Lung (tissue), 12 donors: Measurements from ENCODE around the gene TEAD1. TPM values are rescaled to one million over a fixed set of nuclear protein-coding genes. Genes with fewer than 3 reads are reported as not detected.

Source experiments
- ATAC-seq: fragments of 200-7000 bp; cut with Tn5 transposase; one replicate; pipeline ENCODE4 v1.9.1; 2020; ENCODE audit warnings: moderate number of reproducible peaks; ENCODE audit not compliant: insufficient read depth, low FRiP score
- DNase-seq, 3 donors: peaks; one replicate each; pipeline ENCODE4 v3.0.0-alpha.2; 2013 to 2017
- H3K27ac ChIP-seq, 2 donors: one replicate each; pipeline ENCODE4 v1.5.1; 2013; ENCODE audit warnings: mild to moderate bottlenecking in 2 of 2, moderate library complexity in 2 of 2, control low read depth in 1 of 2, inconsistent platforms in 1 of 2, low read depth in 1 of 2, low read length in 1 of 2
- H3K27me3 ChIP-seq, 3 donors: one replicate each; pipeline ENCODE4 v1.5.1; 2013; ENCODE audit warnings: low read length in 2 of 3; ENCODE audit not compliant: control insufficient read depth in 3 of 3, insufficient read depth in 3 of 3
- H3K36me3 ChIP-seq, 4 donors: one replicate each; pipeline ENCODE4 v1.5.1; 2013; ENCODE audit warnings: low read length in 4 of 4, mild to moderate bottlenecking in 1 of 4, moderate library complexity in 1 of 4; ENCODE audit not compliant: control insufficient read depth in 4 of 4, insufficient read depth in 4 of 4
- H3K4me1 ChIP-seq, 5 donors: one replicate each; pipeline ENCODE4 v1.5.1; 2013; ENCODE audit warnings: low read length in 5 of 5, mild to moderate bottlenecking in 2 of 5, moderate library complexity in 1 of 5; ENCODE audit not compliant: control insufficient read depth in 5 of 5, insufficient read depth in 5 of 5
- H3K4me3 ChIP-seq: one replicate; pipeline ENCODE4 v1.5.1; 2013; ENCODE audit warnings: mild to moderate bottlenecking, control low read depth, moderate library complexity
- H3K9ac ChIP-seq, 2 donors: one replicate each; pipeline ENCODE4 v1.5.1; 2013; ENCODE audit warnings: low read length in 2 of 2, control low read depth in 1 of 2; ENCODE audit not compliant: insufficient read depth in 1 of 2
- H3K9me3 ChIP-seq, 4 donors: one replicate each; pipeline ENCODE4 v1.5.1; 2013; ENCODE audit warnings: low read length in 3 of 4, mild to moderate bottlenecking in 1 of 4, moderate library complexity in 1 of 4; ENCODE audit not compliant: control insufficient read depth in 4 of 4, insufficient read depth in 3 of 4
- WGBS, 2 donors: extraction: QIAGEN DNeasy Blood & Tissue Kit; methylation state at CpG; one replicate each; pipeline ENCODE4 v1.1.7; 2013; 5-methylcytosine and 5-hydroxymethylcytosine counted together
- polyA plus RNA-seq, 2 donors: library from polyadenylated mRNA; stranded (reverse); fragments of 200-250 nt; gene quantifications; one replicate each; pipeline ENCODE4 v1.2.1, GENCODE V29; 2013
- total RNA-seq, 2 donors: library from RNA; depleted of rRNA in 1 of 2; stranded (reverse); fragments of >200 nt in 1 of 2; gene quantifications; one replicate each; pipeline ENCODE4 v1.2.1, GENCODE V29; 2014 to 2021
- TF ChIP-seq, protein P1 (sequence below): IDR thresholded peaks from 2 replicates; pipeline ENCODE4 v1.5.1; 2012; ENCODE audit warnings: mild to moderate bottlenecking; ENCODE audit errors: control extremely low read depth, extremely low read depth
- donor health status: control.
- donor health status: control.
- donor health status: Bipolar disorder and iron deficiency.
- donor health status: healthy.
- donor health status: DM: yes; HTN: yes; CAD: no.

The TEAD1 gene
- total and polyA plus RNA-seq, 4 donors = 7.7 to 141 (median 38.8) TPM

DNA sequence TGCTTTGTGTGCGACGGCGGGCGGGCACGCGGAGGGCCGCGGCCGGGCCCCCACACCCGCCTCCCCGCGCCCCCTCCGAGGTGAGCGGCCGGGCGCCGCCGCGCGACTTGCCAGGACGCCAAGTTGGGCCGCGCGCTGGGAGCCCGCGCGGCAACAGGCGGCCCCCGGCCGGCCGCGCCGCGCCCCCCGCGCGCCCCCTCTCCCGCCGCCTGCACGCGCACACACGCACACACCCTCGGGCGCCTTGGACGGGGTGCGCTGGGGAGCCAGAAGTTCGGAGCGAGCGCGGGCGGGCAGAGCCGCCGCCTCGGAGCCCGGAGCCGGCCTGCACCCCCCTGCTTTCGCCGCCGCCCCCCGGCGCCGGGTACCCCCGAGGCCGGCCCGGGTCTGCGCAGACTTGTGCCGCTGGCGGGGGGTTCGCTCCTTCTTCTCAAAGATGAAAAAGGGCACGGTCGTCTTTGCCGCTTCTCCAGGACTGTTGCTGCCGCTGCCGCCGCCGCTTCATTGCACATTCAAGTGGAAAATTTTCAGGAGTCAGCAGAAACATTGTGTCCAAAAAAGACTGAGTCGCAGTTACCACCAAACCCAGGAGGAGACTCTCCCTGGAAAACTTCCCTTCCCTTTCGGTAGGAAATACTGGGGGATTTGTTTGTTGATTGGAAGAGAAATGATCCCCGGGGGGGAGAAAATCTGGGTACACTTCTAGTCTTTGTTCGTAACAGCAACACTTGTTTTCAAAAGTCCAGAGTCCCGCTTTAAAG, 895 bp downstream of the TEAD1 start:
- H3K4me1 ChIP-seq = peaks cover 0 to 33% (median 12%) of the 10 kb centered on the region in 5 donors
- DNase-seq (peak; percentile 64 to 82 (median 79)), ATAC-seq (no peak)
- TF ChIP-seq, protein P1, sequence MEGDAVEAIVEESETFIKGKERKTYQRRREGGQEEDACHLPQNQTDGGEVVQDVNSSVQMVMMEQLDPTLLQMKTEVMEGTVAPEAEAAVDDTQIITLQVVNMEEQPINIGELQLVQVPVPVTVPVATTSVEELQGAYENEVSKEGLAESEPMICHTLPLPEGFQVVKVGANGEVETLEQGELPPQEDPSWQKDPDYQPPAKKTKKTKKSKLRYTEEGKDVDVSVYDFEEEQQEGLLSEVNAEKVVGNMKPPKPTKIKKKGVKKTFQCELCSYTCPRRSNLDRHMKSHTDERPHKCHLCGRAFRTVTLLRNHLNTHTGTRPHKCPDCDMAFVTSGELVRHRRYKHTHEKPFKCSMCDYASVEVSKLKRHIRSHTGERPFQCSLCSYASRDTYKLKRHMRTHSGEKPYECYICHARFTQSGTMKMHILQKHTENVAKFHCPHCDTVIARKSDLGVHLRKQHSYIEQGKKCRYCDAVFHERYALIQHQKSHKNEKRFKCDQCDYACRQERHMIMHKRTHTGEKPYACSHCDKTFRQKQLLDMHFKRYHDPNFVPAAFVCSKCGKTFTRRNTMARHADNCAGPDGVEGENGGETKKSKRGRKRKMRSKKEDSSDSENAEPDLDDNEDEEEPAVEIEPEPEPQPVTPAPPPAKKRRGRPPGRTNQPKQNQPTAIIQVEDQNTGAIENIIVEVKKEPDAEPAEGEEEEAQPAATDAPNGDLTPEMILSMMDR = no peak
- H3K4me3 ChIP-seq = peak overlapping the region; percentile 76
- H3K9me3 ChIP-seq = no peaks in the 10 kb centered on the region
- H3K27ac ChIP-seq = peak overlapping the region; percentile 92 to 93
- H3K9ac ChIP-seq = peak overlapping the region; percentile 67 to 94
- no peaks in the 10 kb centered on the region for H3K27me3 ChIP-seq
- WGBS, 2 donors = 2 to 6% methylated on average over 39 to 81 of the region's 81 CpGs
- peaks cover 0 to 4% (median 0%) of the 10 kb centered on the region in 4 donors for H3K36me3 ChIP-seq

DNA sequence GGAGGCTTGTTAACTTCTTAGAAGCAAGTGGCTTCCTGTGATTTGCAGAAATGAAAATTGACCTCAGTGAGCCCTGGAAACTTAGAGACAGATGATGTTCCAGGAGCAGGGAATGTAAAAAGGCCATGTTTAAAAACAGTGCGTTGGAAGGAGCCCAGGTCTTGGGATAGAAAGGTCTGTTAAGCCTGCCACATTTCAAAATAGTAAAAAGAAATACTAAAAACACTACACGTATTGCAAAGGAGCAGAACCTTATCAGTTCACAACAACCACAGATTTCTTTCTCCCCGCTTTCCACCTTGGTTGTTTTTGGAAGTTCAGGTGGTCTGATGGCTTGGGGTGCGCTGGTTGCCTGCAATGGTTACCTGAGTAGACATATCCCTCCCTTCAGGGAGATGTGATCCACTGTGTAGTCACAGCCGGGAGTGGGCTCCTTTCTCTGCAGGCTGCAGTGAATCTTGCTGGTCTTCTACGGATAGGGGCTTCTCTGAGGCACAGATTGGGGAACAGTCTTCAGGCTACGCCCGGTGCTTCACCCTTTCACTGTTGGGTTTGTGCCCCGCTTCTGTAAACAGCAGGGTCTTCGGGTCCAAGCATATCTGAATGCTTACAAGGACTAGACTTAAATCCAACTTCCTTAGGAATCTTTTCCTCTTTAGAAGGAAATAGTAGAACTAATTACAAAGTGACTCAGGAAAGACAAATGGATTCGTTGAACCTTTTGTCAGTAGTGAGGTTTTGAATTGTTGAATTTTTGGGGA, 1.9 kb downstream of the TEAD1 start:
- 13 to 16% methylated on average over 11 of the region's 11 CpGs for WGBS, 2 donors
- ATAC-seq (no peak), DNase-seq (peak; percentile 54 to 79 (median 76))
- Histone ChIP-seq H3K4me3 (peak overlapping the region; percentile 1), H3K9ac (peak overlapping the region; percentile 75 to 94), H3K27ac (peak overlapping the region; percentile 12 to 23), H3K4me1 (peaks cover 3 to 42% (median 20%) of the 10 kb centered on the region in 5 donors), H3K36me3 (peaks cover 0 to 4% (median 1%) of the 10 kb centered on the region in 4 donors), H3K27me3 (no peaks in the 10 kb centered on the region), H3K9me3 (no peaks in the 10 kb centered on the region)
- TF ChIP-seq, protein P1 = no peak

- H3K4me3 ChIP-seq = no peak overlapping the region
These were observed 2.9 kb downstream of the TEAD1 start for GRCh38 chr11:12677131-12677530.

More at GRCh38 chr11:12677131-12677530, 2.9 kb downstream of the TEAD1 start:
- TF ChIP-seq, protein P1 = no peak
- Histone ChIP-seq H3K9ac (peak overlapping the region; percentile 34 to 94), H3K27ac (peak overlapping the region in 1 of 2 donors; percentile 31), H3K9me3 (no peaks in the 10 kb centered on the region), H3K36me3 (peaks cover 0 to 4% (median 3%) of the 10 kb centered on the region in 4 donors), H3K4me1 (peaks cover 6 to 46% (median 22%) of the 10 kb centered on the region in 5 donors), H3K27me3 (no peaks in the 10 kb centered on the region)
- DNase-seq (peak in 2 of 3 donors; percentile 34 to 66), ATAC-seq (no peak)
- 21 to 43% methylated on average over 3 of the region's 3 CpGs for WGBS, 2 donors
